GM18498 (cell line): ENCODE data around the gene GAK.

Source experiments
- ATAC-seq: cut with Tn5 transposase; IDR thresholded peaks from one replicate; pipeline ENCODE4 v1.9.1; 2021; ENCODE audit warnings: mild to moderate bottlenecking, moderate library complexity; ENCODE audit not compliant: unreplicated experiment

The GAK gene

DNA sequence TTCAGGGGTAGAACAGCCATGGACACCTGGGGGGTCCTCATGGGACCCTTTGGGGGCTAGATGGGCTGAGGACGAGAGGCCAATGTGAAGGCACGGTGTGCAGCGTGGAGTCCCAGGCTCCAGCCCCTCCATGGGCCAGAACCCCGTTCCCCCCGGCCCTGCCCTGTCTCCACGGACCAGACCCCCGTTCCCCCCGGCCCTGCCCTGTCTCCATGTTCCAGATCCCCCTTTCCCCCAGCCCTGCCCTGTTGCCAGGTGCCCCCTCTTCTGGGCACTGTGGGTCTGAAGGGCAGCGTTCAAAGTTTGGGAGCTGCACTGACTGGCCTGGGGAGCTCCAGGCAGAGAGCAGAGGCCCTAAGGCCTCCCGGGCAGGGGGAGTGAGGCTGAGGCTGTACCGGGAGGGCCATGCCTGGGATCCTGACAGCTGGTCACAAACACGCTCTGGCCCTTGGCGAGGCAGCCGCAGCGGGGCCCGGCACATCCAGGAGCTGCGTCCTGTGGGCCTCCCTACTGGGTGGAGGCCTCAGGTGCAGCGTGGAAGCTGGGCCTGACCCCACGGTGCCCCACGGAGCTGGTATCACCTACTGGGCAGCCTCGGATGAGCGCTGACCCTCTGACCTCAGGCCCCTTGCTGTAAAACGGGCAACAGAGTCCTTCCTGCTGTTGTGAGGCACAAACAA is 32.4 kb upstream of the GAK start:
- no peak for ATAC-seq

GRCh38 chr4:963276-964225 is 31.4 kb upstream of the GAK start:
- ATAC-seq = no peak

DNA sequence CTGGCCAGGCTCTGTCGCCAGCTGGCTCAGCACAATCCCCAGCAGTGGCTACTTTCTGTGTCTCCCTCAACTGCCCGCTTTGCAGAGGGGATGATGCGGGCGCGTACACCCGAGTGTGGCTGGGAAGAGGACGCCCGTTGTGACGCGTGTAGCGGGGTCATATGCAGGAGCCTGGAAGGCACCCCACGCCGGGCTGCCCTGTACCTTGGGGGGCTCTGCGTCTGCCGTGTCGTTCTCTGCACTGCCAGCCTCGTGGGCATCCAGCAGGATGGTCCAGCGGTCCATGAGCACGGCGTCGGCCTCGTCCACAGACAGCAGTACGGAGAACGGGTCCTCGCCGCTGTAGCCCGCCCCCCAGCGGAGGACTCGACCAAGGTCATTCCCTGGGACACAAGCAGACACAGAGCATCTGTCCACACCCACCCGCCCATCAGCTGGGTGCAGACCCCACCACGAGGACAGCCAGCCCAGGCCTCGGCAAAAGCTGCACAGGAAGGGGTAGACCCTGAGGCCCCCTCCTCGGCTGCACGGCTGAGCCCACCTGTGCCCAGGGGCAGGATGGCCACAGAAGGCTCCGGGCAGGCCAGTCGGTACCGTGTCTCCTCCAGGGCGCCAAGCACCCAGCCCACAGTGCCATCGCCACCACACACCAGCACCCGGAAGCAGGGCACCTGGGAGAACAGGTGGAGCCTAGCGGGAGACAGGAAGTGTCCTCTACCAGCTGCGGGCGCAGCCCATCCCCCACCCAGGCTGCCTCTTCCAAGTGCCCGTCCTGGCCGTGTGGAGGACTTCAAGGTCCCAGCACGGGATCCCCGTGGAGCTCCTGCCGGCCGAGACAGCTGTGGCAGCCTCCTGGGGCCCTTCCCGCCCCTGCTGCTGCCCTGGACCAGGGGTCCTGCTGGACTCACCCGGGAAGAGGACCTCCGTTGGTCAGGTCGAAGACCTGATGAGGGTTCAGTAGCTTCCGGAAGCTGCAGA is 30.4 kb upstream of the GAK start:
- no peak for ATAC-seq

DNA sequence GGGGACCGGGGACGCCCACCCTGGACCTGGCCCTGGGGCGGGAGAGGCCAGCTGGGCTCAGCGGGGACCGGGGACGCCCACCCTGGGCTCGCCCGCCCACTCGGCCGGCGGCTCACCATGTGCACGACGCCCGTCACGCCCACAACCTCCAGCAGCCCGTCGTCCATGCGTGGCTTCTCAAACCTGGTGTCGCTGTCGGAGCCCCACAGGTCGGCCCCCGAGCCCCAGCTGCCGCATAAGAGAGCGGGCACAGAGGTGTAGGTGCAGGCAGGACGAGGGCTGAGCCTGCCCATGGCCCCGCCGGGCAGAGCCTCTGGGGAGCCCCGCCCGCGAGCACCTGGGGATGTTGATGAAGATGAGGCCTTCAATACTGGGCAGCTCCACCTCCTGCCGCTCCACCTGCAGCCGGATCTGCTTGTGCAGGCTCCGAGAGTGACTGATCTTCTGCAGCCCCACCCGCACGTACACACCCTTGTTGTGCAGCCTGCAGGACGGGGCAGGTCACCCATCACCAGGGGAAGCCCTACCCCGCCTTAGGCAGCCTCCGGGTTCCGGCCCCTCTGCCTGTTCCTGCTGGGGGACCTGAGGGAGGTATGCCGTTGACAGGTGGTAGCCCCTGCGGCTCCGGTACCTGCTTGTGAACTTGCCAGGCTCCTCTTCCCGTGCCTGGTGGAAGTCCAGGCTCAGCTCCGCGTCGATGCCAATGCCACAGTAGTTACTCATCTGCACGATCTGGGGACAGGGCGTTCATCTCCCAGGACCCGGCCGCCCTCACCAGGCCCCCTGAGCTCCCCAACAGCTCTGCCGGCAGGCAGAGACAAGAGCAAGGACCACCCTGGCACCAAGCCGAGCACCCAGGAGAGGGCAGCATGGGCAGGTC is 29.5 kb upstream of the GAK start:
- no peak for ATAC-seq

- no peak for ATAC-seq
Measured at GRCh38 chr4:960636-961350, 28.7 kb upstream of the GAK start.

DNA sequence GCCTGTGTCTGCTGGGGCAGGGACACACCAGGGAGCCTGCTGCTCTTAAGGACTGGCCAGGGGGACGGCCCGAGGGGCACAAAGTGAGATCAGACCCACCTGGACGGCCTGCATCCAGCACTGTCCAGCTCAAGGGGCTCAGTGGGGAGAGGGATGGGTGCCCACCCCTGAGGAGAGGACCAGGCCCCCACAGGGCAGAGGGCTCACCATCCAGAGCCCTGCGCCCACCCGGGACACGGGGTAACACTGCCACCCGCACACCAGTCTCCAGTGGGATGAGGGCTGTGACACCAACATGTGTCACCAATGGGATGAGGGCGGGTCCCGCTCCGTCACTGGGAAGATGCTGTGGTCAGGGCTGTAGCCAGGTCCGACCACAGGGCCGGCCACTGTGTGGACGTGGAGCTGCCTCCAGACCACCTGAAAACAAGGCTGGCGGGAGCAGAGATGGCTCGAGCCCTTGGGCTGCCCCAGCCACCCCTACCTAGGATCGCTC is 28.1 kb upstream of the GAK start:
- ATAC-seq = no peak

GRCh38 chr4:959338-960139 is 27.4 kb upstream of the GAK start:
- ATAC-seq = no peak

DNA sequence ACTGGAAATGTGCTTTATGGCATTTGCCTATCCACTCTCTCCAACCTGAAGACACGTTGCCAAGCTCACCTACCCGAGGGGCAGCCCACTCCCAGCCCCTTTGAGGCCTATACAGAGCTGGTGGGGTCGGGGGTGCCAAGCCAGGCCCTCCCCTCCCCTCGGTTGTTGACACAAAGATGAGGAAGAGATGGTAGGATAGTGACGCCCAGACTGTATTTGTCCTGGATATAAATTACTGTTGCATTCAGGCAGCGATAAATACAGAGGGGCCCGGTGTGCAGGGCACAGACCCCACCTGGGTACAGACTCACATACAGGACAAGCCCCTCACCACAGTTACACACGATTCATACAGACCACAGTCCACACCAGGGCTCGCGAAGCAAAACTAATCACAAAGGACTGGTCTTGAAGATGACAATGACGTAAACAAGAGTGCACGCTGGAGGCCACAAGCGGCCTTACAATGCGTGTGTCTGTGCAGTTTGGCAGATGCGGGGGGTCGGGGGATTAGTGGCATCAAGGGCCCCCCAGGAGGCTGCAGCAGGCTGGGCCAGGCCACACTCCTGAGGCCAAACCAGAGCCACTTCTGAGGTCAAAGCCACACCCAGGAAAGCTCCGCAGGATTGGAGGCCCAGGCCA is 26.7 kb upstream of the GAK start:
- ATAC-seq = no peak

- ATAC-seq = no peak
Measured at GRCh38 chr4:958314-958665, 26.2 kb upstream of the GAK start.

DNA sequence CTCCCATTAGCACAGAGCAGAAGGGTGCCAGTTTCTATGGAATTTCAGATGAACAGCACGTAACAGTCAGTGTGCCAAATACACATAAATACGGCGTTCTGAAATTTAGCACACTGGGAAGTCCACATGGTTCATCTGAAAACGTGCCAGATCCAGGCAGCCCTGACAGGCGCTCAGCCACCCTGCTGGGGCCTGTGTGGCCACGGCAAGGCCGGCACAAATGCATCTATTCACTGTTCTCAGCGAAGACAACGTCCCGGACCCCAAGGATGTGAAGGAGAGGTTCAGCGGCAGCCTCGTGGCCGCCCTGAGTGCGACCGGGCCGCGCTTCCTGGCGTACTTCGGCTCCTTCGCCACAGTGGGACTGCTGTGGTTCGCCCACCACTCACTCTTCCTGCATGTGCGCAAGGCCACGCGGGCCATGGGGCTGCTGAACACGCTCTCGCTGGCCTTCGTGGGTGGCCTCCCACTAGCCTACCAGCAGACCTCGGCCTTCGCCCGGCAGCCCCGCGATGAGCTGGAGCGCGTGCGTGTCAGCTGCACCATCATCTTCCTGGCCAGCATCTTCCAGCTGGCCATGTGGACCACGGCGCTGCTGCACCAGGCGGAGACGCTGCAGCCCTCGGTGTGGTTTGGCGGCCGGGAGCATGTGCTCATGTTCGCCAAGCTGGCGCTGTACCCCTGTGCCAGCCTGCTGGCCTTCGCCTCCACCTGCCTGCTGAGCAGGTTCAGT is 25.6 kb upstream of the GAK start:
- ATAC-seq = no peak

GRCh38 chr4:957231-957580 is 25.1 kb upstream of the GAK start:
- no peak for ATAC-seq

GRCh38 chr4:956531-957230 is 24.6 kb upstream of the GAK start:
- no peak for ATAC-seq

GRCh38 chr4:955931-956381 is 23.8 kb upstream of the GAK start:
- no peak for ATAC-seq

- no peak for ATAC-seq
Measured at GRCh38 chr4:955161-955921, 23.2 kb upstream of the GAK start.

GRCh38 chr4:954211-955020 is 22.3 kb upstream of the GAK start:
- ATAC-seq = no peak
